Ishikawa (cell line): ENCODE results near the gene ALDH5A1.

Source experiments
- CEBPB ChIP-seq: IDR thresholded peaks from 2 replicates; pipeline ENCODE4 v1.6.1; 2012
- CREB1 ChIP-seq: IDR thresholded peaks from 2 replicates; pipeline ENCODE4 v1.6.1; 2012; ENCODE audit warnings: low read depth
- EGR1 ChIP-seq: IDR thresholded peaks from 2 replicates; pipeline ENCODE4 v1.6.1; 2012
- EP300 ChIP-seq: IDR thresholded peaks from 2 replicates; pipeline ENCODE4 v1.6.1; 2012; ENCODE audit warnings: borderline replicate concordance
- FOXM1 ChIP-seq: IDR thresholded peaks from 2 replicates; pipeline ENCODE4 v1.6.1; 2012; ENCODE audit warnings: low read depth, borderline replicate concordance
- MAX ChIP-seq: IDR thresholded peaks from 2 replicates; pipeline ENCODE4 v1.6.1; 2012
- NFIC ChIP-seq: IDR thresholded peaks from 2 replicates; pipeline ENCODE4 v1.6.1; 2012
- RAD21 ChIP-seq: IDR thresholded peaks from 2 replicates; pipeline ENCODE4 v1.6.1; 2012; ENCODE audit warnings: low read depth
- REST ChIP-seq: IDR thresholded peaks from 2 replicates; pipeline ENCODE4 v1.6.1; 2012; ENCODE audit warnings: low read depth, mild to moderate bottlenecking
- TAF1 ChIP-seq: IDR thresholded peaks from 2 replicates; pipeline ENCODE4 v1.6.1; 2012; ENCODE audit warnings: low read depth, mild to moderate bottlenecking
- TCF12 ChIP-seq: IDR thresholded peaks from 2 replicates; pipeline ENCODE4 v1.6.1; 2012; ENCODE audit warnings: low read depth
- TEAD4 ChIP-seq: IDR thresholded peaks from 2 replicates; pipeline ENCODE4 v1.6.1; 2012
- USF1 ChIP-seq: IDR thresholded peaks from 2 replicates; pipeline ENCODE4 v1.6.1; 2012
- YY1 ChIP-seq: IDR thresholded peaks from 2 replicates; pipeline ENCODE4 v1.6.1; 2012; ENCODE audit warnings: low read depth
- ZBTB7A ChIP-seq: IDR thresholded peaks from 2 replicates; pipeline ENCODE4 v1.6.1; 2012; ENCODE audit warnings: low read depth

The ALDH5A1 gene

GRCh38 chr6:24535210-24535609 is 40.4 kb downstream of the ALDH5A1 start:
- TF ChIP-seq CEBPB = no peak
- no peak for TF ChIP-seq TAF1
- TF ChIP-seq MAX = no peak
- TF ChIP-seq USF1 = no peak
- no peak for TF ChIP-seq NFIC
- no peak for TF ChIP-seq EGR1
- no peak for TF ChIP-seq REST
- no peak for TF ChIP-seq YY1
- TF ChIP-seq TEAD4 = no peak
- TF ChIP-seq ZBTB7A = no peak
- no peak for TF ChIP-seq FOXM1
- TF ChIP-seq TCF12 = no peak
- TF ChIP-seq RAD21 = no peak

- no peak for TF ChIP-seq RAD21
- TF ChIP-seq TAF1 = no peak
- TF ChIP-seq FOXM1 = no peak
- no peak for TF ChIP-seq CREB1
- no peak for TF ChIP-seq EP300
- no peak for TF ChIP-seq MAX
- no peak for TF ChIP-seq USF1
- TF ChIP-seq TCF12 = no peak
- TF ChIP-seq NFIC = no peak
- TF ChIP-seq CEBPB = no peak
- TF ChIP-seq TEAD4 = no peak
- no peak for TF ChIP-seq YY1
- no peak for TF ChIP-seq ZBTB7A
- TF ChIP-seq REST = no peak
Observed at GRCh38 chr6:24536466-24536865, 41.7 kb downstream of the ALDH5A1 start.

GRCh38 chr6:24537082-24537699 is 42.4 kb downstream of the ALDH5A1 start:
- TF ChIP-seq USF1 = no peak
- TF ChIP-seq ZBTB7A = no peak
- no peak for TF ChIP-seq NFIC
- no peak for TF ChIP-seq MAX
- TF ChIP-seq CREB1 = no peak
- TF ChIP-seq EP300 = no peak
- no peak for TF ChIP-seq EGR1
- no peak for TF ChIP-seq RAD21
- TF ChIP-seq REST = no peak
- TF ChIP-seq TAF1 = no peak
- TF ChIP-seq TEAD4 = no peak
- no peak for TF ChIP-seq YY1
- no peak for TF ChIP-seq CEBPB
- TF ChIP-seq FOXM1 = no peak
- no peak for TF ChIP-seq TCF12

GRCh38 chr6:24537771-24538385 is 43.1 kb downstream of the ALDH5A1 start:
- TF ChIP-seq EP300 (no peak), USF1 (no peak), RAD21 (no peak), TCF12 (no peak), TAF1 (no peak), ZBTB7A (no peak), FOXM1 (no peak)
